H1 (cell line): Measurements from ENCODE around the gene MUC5B. TPM values are rescaled to one million over a fixed set of nuclear protein-coding genes. Genes with fewer than 3 reads are reported as not detected.

Source experiments
- BACH1 ChIP-seq: IDR thresholded peaks from 2 replicates; pipeline ENCODE4 v1.6.1; 2012; ENCODE audit warnings: low read length, improper control_type of control experiment
- CHD1 ChIP-seq: IDR thresholded peaks from 2 replicates; pipeline ENCODE4 v1.6.1; 2012; ENCODE audit warnings: low read depth, low read length, improper control_type of control experiment
- PHF8 ChIP-seq: fragments of 200-600 bp; sonication (generic); conservative IDR thresholded peaks from 2 replicates; pipeline ENCODE4 v1.7.1; 2012; ENCODE audit warnings: low read depth, mild to moderate bottlenecking, inconsistent platforms, low read length, moderate library complexity
- POU5F1 ChIP-seq: IDR thresholded peaks from 2 replicates; pipeline ENCODE4 v1.6.1; 2011; ENCODE audit warnings: low read depth, mild to moderate bottlenecking, low read length, moderate library complexity
- ZNF274 ChIP-seq: IDR thresholded peaks from 2 replicates; pipeline ENCODE4 v1.7.0; 2012; ENCODE audit warnings: low read length, borderline replicate concordance; ENCODE audit errors: extremely low read depth
- polyA plus RNA-seq, 7 experiments: library from polyadenylated mRNA; depleted of rRNA in 3 of 7; stranded (reverse) in 5 of 7; unstranded in 2 of 7; fragments of >200 nt in 5 of 7; fragments of 200-250 nt in 2 of 7; gene quantifications; 1 replicate in 5 of 7; 2 replicates in 1 of 7; 4 replicates in 1 of 7; pipeline versions ENCODE4 v1.2.1 to v1.2.3, GENCODE V29; 2011 to 2013; ENCODE audit warnings: missing spikeins in 2 of 7, mixed read lengths in 2 of 7
- total RNA-seq: library from RNA; stranded (reverse); fragmentation: NEBNext Ultra II Directional; extraction: Animal tissue kit (Norgen Biotek cat#: 25700); gene quantifications from 2 replicates; pipeline ENCODE4 v1.2.1, GENCODE V29; 2021

MUC5B gene
- total and polyA plus RNA-seq, 2 of the 8 experiments (the other 6 are each of a cell fraction or from before 2014, with no cell fraction given), result 0.02 to 0.03 TPM

DNA sequence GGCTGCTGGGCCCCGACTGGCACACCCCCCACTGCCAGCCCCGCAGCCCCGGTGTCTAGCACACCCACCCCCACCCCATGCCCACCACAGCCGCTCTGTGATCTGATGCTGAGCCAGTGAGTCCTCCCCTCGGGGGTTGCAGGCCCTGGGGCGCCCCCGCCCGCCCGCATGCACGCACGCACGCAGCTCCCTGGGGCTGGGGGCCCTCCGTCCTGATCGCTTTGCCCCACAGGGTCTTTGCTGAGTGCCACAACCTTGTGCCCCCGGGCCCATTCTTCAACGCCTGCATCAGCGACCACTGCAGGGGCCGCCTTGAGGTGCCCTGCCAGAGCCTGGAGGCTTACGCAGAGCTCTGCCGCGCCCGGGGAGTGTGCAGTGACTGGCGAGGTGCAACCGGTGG, 32.3 kb downstream of the MUC5B start (continued):
- TF ChIP-seq ZNF274, result no peak
- TF ChIP-seq PHF8, result no peak
- TF ChIP-seq POU5F1, result no peak
- no peak for TF ChIP-seq CHD1
- TF ChIP-seq BACH1, result no peak
